Measurements from ENCODE around the gene MYO9B. TPM values are rescaled to one million over a fixed set of nuclear protein-coding genes. Genes with fewer than 3 reads are reported as not detected.

Gene MYO9B
- total RNA-seq, 1 experiment from 2014 or later, result 103 TPM

GRCh38 chr19:17031741-17032140 lies 43.8 kb upstream of the MYO9B start:
- Histone ChIP-seq H3K36me3 (ENCODE audit: low read depth) (no peaks in the 10 kb centered on the region), H3K4me3 (no peak overlapping the region), H3F3A (ENCODE audit: insufficient read depth, low read depth) (peaks cover 23% of the 10 kb centered on the region; the same call in 1 of the 2 replicates), H2AFZ (no peak overlapping the region), H3K79me2 (ENCODE audit: low read depth) (no peaks in the 10 kb centered on the region), H3K4me2 (no peak overlapping the region), H3K27ac (no peak overlapping the region), H3K27me3 (ENCODE audit: insufficient read depth, low read depth) (no peaks in the 10 kb centered on the region), H3K4me1 (replicated peaks; ENCODE audit: insufficient read depth) (peaks cover 5% of the 10 kb centered on the region; the same call in 1 of the 2 replicates), H3K9me2 (ENCODE audit: insufficient read depth) (no peaks in the 10 kb centered on the region), H4K20me1 (ENCODE audit: insufficient read depth) (no peaks in the 10 kb centered on the region), H3K9me3 (ENCODE audit: insufficient read depth, low read depth) (no peaks in the 10 kb centered on the region)
- no peak for DNase-seq
- TF ChIP-seq EZH2 (IDR thresholded peaks at IDR 0.05; ENCODE audit: low read depth) (no peak), CTCF (conservative IDR thresholded peaks at IDR 0.05) (no peak)
- ChIA-PET POLR2A (ENCODE audit: unreplicated experiment) (no interaction called here), CTCF (no interaction called here)
- intact Hi-C loops (cut with micrococcal nuclease; ENCODE audit: unreplicated experiment), result no loop called here
- BruUV-seq (replicated peaks), result no TSS peak

- no peaks in the 10 kb centered on the region for H3K9me3 ChIP-seq (ENCODE audit: insufficient read depth, low read depth)
- no peaks in the 10 kb centered on the region for H3K36me3 ChIP-seq (ENCODE audit: low read depth)
- BruUV-seq (replicated peaks), result no TSS peak
- intact Hi-C loops (cut with micrococcal nuclease; ENCODE audit: unreplicated experiment), result no loop called here
- no peaks in the 10 kb centered on the region for H3K4me1 ChIP-seq (replicated peaks; ENCODE audit: insufficient read depth)
- H3K4me3 ChIP-seq, result no peak overlapping the region
- H2AFZ ChIP-seq, result no peak overlapping the region
- no peak for TF ChIP-seq CTCF (conservative IDR thresholded peaks at IDR 0.05)
- no peak for TF ChIP-seq EZH2 (IDR thresholded peaks at IDR 0.05; ENCODE audit: low read depth)
- H3K79me2 ChIP-seq (ENCODE audit: low read depth), result no peaks in the 10 kb centered on the region
- H3K4me2 ChIP-seq, result no peak overlapping the region
- ChIA-PET POLR2A (ENCODE audit: unreplicated experiment) (no interaction called here), CTCF (no interaction called here)
- no peaks in the 10 kb centered on the region for H3K27me3 ChIP-seq (ENCODE audit: insufficient read depth, low read depth)
- no peak overlapping the region for H3K27ac ChIP-seq
- no peaks in the 10 kb centered on the region for H3K9me2 ChIP-seq (ENCODE audit: insufficient read depth)
- H4K20me1 ChIP-seq (ENCODE audit: insufficient read depth), result no peaks in the 10 kb centered on the region
- peaks cover 2% of the 10 kb centered on the region; the same call in 1 of the 2 replicates for H3F3A ChIP-seq (ENCODE audit: insufficient read depth, low read depth)
- DNase-seq, result no peak
These were observed 39.6 kb upstream of the MYO9B start for GRCh38 chr19:17035842-17036424.

- H3K36me3 ChIP-seq (ENCODE audit: low read depth), result no peaks in the 10 kb centered on the region
- H4K20me1 ChIP-seq (ENCODE audit: insufficient read depth), result no peaks in the 10 kb centered on the region
- H3K9me2 ChIP-seq (ENCODE audit: insufficient read depth), result no peaks in the 10 kb centered on the region
- no peaks in the 10 kb centered on the region for H3F3A ChIP-seq (ENCODE audit: insufficient read depth, low read depth)
- ChIA-PET POLR2A (ENCODE audit: unreplicated experiment) (no interaction called here), CTCF (no interaction called here)
- no peaks in the 10 kb centered on the region for H3K4me1 ChIP-seq (replicated peaks; ENCODE audit: insufficient read depth)
- no peaks in the 10 kb centered on the region for H3K27me3 ChIP-seq (ENCODE audit: insufficient read depth, low read depth)
- no peak overlapping the region for H3K4me2 ChIP-seq
- H2AFZ ChIP-seq, result no peak overlapping the region
- TF ChIP-seq EZH2 (IDR thresholded peaks at IDR 0.05; ENCODE audit: low read depth) (no peak), CTCF (conservative IDR thresholded peaks at IDR 0.05) (no peak)
- H3K27ac ChIP-seq, result no peak overlapping the region
- H3K9me3 ChIP-seq (ENCODE audit: insufficient read depth, low read depth), result no peaks in the 10 kb centered on the region
- H3K79me2 ChIP-seq (ENCODE audit: low read depth), result no peaks in the 10 kb centered on the region
- DNase-seq, result no peak
- no peak overlapping the region for H3K4me3 ChIP-seq
- BruUV-seq (replicated peaks), result no TSS peak
- intact Hi-C loops (cut with micrococcal nuclease; ENCODE audit: unreplicated experiment), result no loop called here
These were observed 38.9 kb upstream of the MYO9B start for GRCh38 chr19:17036640-17037039.

Measured in PC-9 (cell line).